HepG2 (cell line): Measurements from ENCODE around the gene PRSS21. TPM values are rescaled to one million over a fixed set of nuclear protein-coding genes. Genes with fewer than 3 reads are reported as not detected.
A peak's percentile ranks its signal among the peaks of the same experiment; 100 is the strongest.

Source experiments
- ATAC-seq: fragments of 200-7000 bp; cut with Tn5 transposase; 3 replicates; pipeline ENCODE4 v1.9.1; 2020; ENCODE audit warnings: mild to moderate bottlenecking, moderate library complexity
- BruUV-seq: library from RNA; stranded (reverse); fragments of 400-500 nt; replicated peaks from 2 replicates; lab custom pipeline; 2021; lab: Mats Ljungman, UMichigan
- CTCF ChIA-PET: fragments of 300-600 bp; formaldehyde crosslinking; extraction: SDS; loops from one replicate; lab custom pipeline; 2021; ENCODE audit warnings: low total read pairs, inconsistent platforms, low intra/inter-chr PET ratio; lab: Yijun Ruan, JAX
- POLR2A ChIA-PET: fragments of 350-600 bp; sonication (Branson Sonifier 250); formaldehyde crosslinking; loops from one replicate; lab custom pipeline; 2020; ENCODE audit warnings: antibody characterized with exemption, inconsistent platforms; lab: Yijun Ruan, JAX
- DNase-seq: peaks from one replicate; pipeline ENCODE4 v3.0.0-alpha.2; 2015; ENCODE audit warnings: low spot score
- FAIRE-seq: peaks from 3 replicates; lab custom pipeline; 2011; peaks lifted over from hg19 to GRCh38; lab: Jason Lieb, UNC
- H2AFZ ChIP-seq: one replicate; pipeline ENCODE4 v1.6.1; 2011; ENCODE audit warnings: low read length, inconsistent platforms
- H3K27ac ChIP-seq: fragments of 300-600 bp; 3 replicates; pipeline ENCODE4 v1.8.0; 2011; ENCODE audit warnings: mixed run types, mild to moderate bottlenecking, mixed read lengths, low read length, inconsistent platforms; ENCODE audit not compliant: insufficient read depth; ENCODE audit errors: extremely low read length
- H3K27me3 ChIP-seq, 2 experiments: fragments of 200-600 bp in 1 of 2; 2 replicates in 1 of 2; 3 replicates in 1 of 2; pipeline versions ENCODE4 v1.6.0 to v1.8.0; 2011; ENCODE audit warnings: low read length in 2 of 2, mild to moderate bottlenecking in 2 of 2, moderate library complexity in 2 of 2, inconsistent platforms in 1 of 2; ENCODE audit not compliant: insufficient read depth in 2 of 2, control insufficient read depth in 1 of 2
- H3K36me3 ChIP-seq, 2 experiments: fragments of 200-600 bp in 1 of 2; replicated peaks in 1 of 2; 2 replicates in 1 of 2; 3 replicates in 1 of 2; pipeline versions ENCODE4 v1.5.1 to v1.8.0; 2011; ENCODE audit warnings: low read length in 2 of 2, inconsistent platforms in 1 of 2; ENCODE audit not compliant: insufficient read depth in 2 of 2, control insufficient read depth in 1 of 2
- H3K4me1 ChIP-seq: 2 replicates; pipeline ENCODE4 v1.5.1; 2012; ENCODE audit warnings: low read length, inconsistent platforms; ENCODE audit not compliant: insufficient read depth
- H3K4me2 ChIP-seq: 2 replicates; pipeline ENCODE4 v1.6.0; 2011; ENCODE audit warnings: low read depth, low read length, inconsistent platforms
- H3K4me3 ChIP-seq, 3 experiments: fragments of 200-600 bp in 1 of 3; sonication (generic), shearing (Covaris generic) in 1 of 3; replicated peaks in 1 of 3; 2 replicates each; pipeline ENCODE4 v1.5.1; 2011 to 2016; ENCODE audit warnings: low read length in 3 of 3, inconsistent platforms in 2 of 3, low read depth in 2 of 3, mild to moderate bottlenecking in 2 of 3, control low read depth in 1 of 3, mixed read lengths in 1 of 3; ENCODE audit not compliant: insufficient read depth in 1 of 3
- H3K79me2 ChIP-seq: one replicate; pipeline ENCODE4 v1.6.1; 2011; ENCODE audit warnings: low read length, inconsistent platforms; ENCODE audit not compliant: insufficient read depth
- H3K9ac ChIP-seq: 2 replicates; pipeline ENCODE4 v1.6.0; 2011; ENCODE audit warnings: mild to moderate bottlenecking, low read depth, low read length, inconsistent platforms; ENCODE audit not compliant: insufficient read depth
- H3K9me3 ChIP-seq: 2 replicates; pipeline ENCODE4 v1.5.1; 2012; ENCODE audit warnings: mild to moderate bottlenecking, low read length
- H4K20me1 ChIP-seq: 2 replicates; pipeline ENCODE4 v1.6.0; 2011; ENCODE audit warnings: inconsistent platforms, mild to moderate bottlenecking, low read length, moderate library complexity; ENCODE audit not compliant: insufficient read depth
- AGO1 ChIP-seq: fragments of 200-400 bp; formaldehyde crosslinking; IDR thresholded peaks from 2 replicates; pipeline ENCODE4 v1.6.1; 2017; ENCODE audit warnings: mild to moderate bottlenecking, low read depth, low read length, moderate library complexity; ENCODE audit not compliant: poor library complexity, severe bottlenecking
- ATAD3A ChIP-seq: sonication (generic); formaldehyde crosslinking; IDR thresholded peaks from 2 replicates; pipeline ENCODE4 v1.4.0; 2020; ENCODE audit warnings: missing genetic modification reagents
- HNF1B ChIP-seq: sonication (generic); formaldehyde crosslinking; IDR thresholded peaks from 2 replicates; pipeline ENCODE4 v1.5.1; 2020; ENCODE audit warnings: mild to moderate bottlenecking, moderate library complexity, missing genetic modification reagents
- HOXA3 ChIP-seq: sonication (generic); formaldehyde crosslinking; IDR thresholded peaks from 2 replicates; pipeline ENCODE4 v1.5.0; 2020; ENCODE audit warnings: missing genetic modification reagents
- IRF2 ChIP-seq: IDR thresholded peaks from 2 replicates; pipeline ENCODE4 v1.6.1; 2018; ENCODE audit warnings: missing genetic modification reagents, missing compliant biosample characterization
- POLR2G ChIP-seq: fragments of 200-400 bp; formaldehyde crosslinking; IDR thresholded peaks from 2 replicates; pipeline ENCODE4 v1.6.1; 2018; ENCODE audit warnings: mild to moderate bottlenecking, low read depth, low read length, moderate library complexity
- SALL1 ChIP-seq: sonication (generic); formaldehyde crosslinking; IDR thresholded peaks from 2 replicates; pipeline ENCODE4 v1.8.0; 2022; ENCODE audit warnings: mild to moderate bottlenecking, missing genetic modification reagents
- SOX13 ChIP-seq, 3 experiments: fragments of 450-650 bp in 1 of 3; sonication (generic) in 1 of 3; formaldehyde crosslinking in 1 of 3; IDR thresholded peaks in 2 of 3; conservative IDR thresholded peaks in 1 of 3; 2 replicates each; pipeline versions ENCODE4 v1.5.0 to v1.6.1; 2016 to 2020; ENCODE audit warnings: antibody characterized with exemption in 1 of 3, mild to moderate bottlenecking in 1 of 3, missing compliant biosample characterization in 1 of 3, missing genetic modification reagents in 1 of 3, moderate library complexity in 1 of 3
- SSRP1 ChIP-seq: IDR thresholded peaks from 2 replicates; pipeline ENCODE4 v1.6.1; 2016; ENCODE audit warnings: control low read depth
- ZNF281 ChIP-seq: sonication (generic); formaldehyde crosslinking; IDR thresholded peaks from 2 replicates; pipeline ENCODE4 v1.4.0; 2020; ENCODE audit warnings: missing genetic modification reagents, borderline replicate concordance
- ZNF329 ChIP-seq: sonication (generic); formaldehyde crosslinking; IDR thresholded peaks from 2 replicates; pipeline ENCODE4 v1.9.0; 2021; ENCODE audit warnings: low read depth, mild to moderate bottlenecking, missing genetic modification reagents
- ZNF33B ChIP-seq: sonication (generic); formaldehyde crosslinking; IDR thresholded peaks from 2 replicates; pipeline ENCODE4 v1.5.1; 2020; ENCODE audit warnings: mild to moderate bottlenecking, missing genetic modification reagents
- ZNF724P ChIP-seq: sonication (generic); formaldehyde crosslinking; IDR thresholded peaks from 2 replicates; pipeline ENCODE4 v1.8.0; 2022; ENCODE audit warnings: missing genetic modification reagents, borderline replicate concordance
- WGBS: methylation state at CpG from one replicate; pipeline ENCODE4 v1.1.6; 2017; ENCODE audit warnings: low lambda C conversion rate; 5-methylcytosine and 5-hydroxymethylcytosine counted together
- in situ Hi-C: cut with HindIII; loops from 2 replicates; pipeline ENCODE4 v1.10.0; 2017; ENCODE audit warnings: low pct_unique_long_range_greater_than_20kb; ENCODE audit not compliant: extremely low pct_ligation_motif_present
- intact Hi-C: fragments of 100-400 bp; cut with micrococcal nuclease; formaldehyde crosslinking; loops from one replicate; pipeline ENCODE4 v1.10.0; 2022; ENCODE audit not compliant: unreplicated experiment
- polyA plus RNA-seq, 8 experiments: library from polyadenylated mRNA; depleted of rRNA in 3 of 8; stranded (reverse) in 7 of 8; unstranded in 1 of 8; fragments of >200 nt; fragmentation: Illumina TruSeq in 4 of 8; extraction: Trizol in 4 of 8; gene quantifications; 2 replicates each; pipeline versions ENCODE4 v1.2.1 to v1.2.3, GENCODE V29; 2011 to 2016; ENCODE audit warnings: low read depth in 4 of 8, missing spikeins in 1 of 8, mixed read lengths in 1 of 8; ENCODE audit not compliant: insufficient read depth in 1 of 8
- total RNA-seq, 5 experiments: library from RNA; depleted of rRNA; stranded (reverse); fragments of >200 nt; fragmentation: Illumina TruSeq; extraction: Trizol; gene quantifications; 2 replicates each; pipeline ENCODE4 v1.2.3, GENCODE V29; 2016; ENCODE audit warnings: low read depth in 1 of 5
- TF ChIP-seq, protein P1 (sequence below): IDR thresholded peaks from 2 replicates; pipeline ENCODE4 v1.6.1; 2016; ENCODE audit warnings: mild to moderate bottlenecking, missing biosample characterization, missing genetic modification reagents
- TF ChIP-seq, protein P2 (sequence below): sonication (generic); formaldehyde crosslinking; IDR thresholded peaks from 2 replicates; pipeline ENCODE4 v1.5.0; 2020; ENCODE audit warnings: mild to moderate bottlenecking, missing genetic modification reagents

Gene PRSS21
- total and polyA plus RNA-seq, 2 of the 13 experiments (the other 11 are each of a cell fraction or from before 2014, with no cell fraction given) = not detected

DNA sequence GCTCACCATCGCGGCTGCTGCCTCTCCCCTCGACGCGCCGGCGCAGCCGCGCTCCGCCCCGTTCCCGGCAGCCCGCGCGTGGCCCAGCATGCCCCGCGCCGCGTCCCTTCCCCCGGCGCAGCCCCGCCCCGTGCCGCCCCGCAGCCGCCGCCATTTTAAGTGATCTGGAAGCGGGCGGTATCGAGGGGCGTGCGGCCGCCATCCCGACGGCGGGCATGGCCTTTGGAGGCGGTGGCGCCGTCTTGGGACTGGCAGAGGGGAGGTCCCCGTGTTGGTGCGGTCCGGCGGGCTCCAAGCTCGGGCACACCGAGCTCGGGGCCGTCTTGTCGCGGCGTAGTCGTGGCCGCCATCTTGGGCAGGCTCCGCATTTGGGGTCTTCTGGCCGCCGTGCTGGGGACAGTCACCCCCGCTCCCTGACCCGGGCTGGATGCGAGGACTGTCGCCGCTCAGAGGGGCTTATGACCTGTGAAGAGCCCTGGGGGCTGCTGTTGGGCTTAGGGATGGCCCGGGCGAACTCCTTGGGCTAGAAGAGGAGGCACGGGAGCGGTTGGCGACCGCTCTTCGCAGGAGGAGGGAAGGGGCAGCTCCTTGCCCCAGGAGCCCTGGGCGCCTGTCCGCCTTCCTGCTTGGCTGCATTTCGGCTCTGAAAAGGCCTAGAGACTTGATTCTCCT is 39.7 kb upstream of the PRSS21 start, which contains the start of gene ELOB:
TSS of gene ELOB (minus strand) at position 50 of the 672 bp plus-strand sequence. CDS start at position 9, 41 bp downstream.
- DNase-seq (peak; percentile 50), ATAC-seq (peak; percentile 79), FAIRE-seq (no peak)
- POLR2A ChIA-PET = interaction anchor here (0.6 to 6.1 kb wide), 9 partner anchors 8 to 128 kb away, joined by 3 to 74 read pairs (median 3); partner anchors contain the start of genes FLYWCH2, PRSS33, SRRM2 and ZG16B
- in situ Hi-C loops = no loop called here
- peaks cover 34% of the 10 kb centered on the region for H3K79me2 ChIP-seq
- H3K4me1 ChIP-seq = peaks cover 25% of the 10 kb centered on the region
- peaks cover 13 to 23% of the 10 kb centered on the region in 2 experiments; a peak in 4 of 5 replicates for H3K36me3 ChIP-seq
- H4K20me1 ChIP-seq = no peaks in the 10 kb centered on the region
- peak within 1 kb of the TSS; percentile 100 for H3K9ac ChIP-seq
- intact Hi-C loops = no loop called here
- peak within 1 kb of the TSS; percentile 95 for H3K27ac ChIP-seq
- CTCF ChIA-PET = no interaction called here
- H3K4me3 ChIP-seq = peak within 1 kb of the TSS; percentile 83 to 100 (median 98)
- no peak within 1 kb of the TSS for H2AFZ ChIP-seq
- TSS peak; percentile 81 for BruUV-seq
- 0% methylated on average over 1 of the region's 70 CpGs for WGBS
- no peaks in the 10 kb centered on the region for H3K9me3 ChIP-seq
- H3K4me2 ChIP-seq = peak within 1 kb of the TSS; percentile 100
- H3K27me3 ChIP-seq = peaks cover 0 to 2% of the 10 kb centered on the region in 2 experiments; a peak in 3 of 5 replicates
- TF ChIP-seq, protein P1, sequence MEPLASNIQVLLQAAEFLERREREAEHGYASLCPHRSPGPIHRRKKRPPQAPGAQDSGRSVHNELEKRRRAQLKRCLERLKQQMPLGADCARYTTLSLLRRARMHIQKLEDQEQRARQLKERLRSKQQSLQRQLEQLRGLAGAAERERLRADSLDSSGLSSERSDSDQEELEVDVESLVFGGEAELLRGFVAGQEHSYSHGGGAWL = peak; percentile 28; the same call in 1 of the 2 replicates
- TF ChIP-seq ZNF33B (CRISPR knock-in tag) (no peak; the same call in 1 of the 2 replicates), AGO1 (no peak), SALL1 (peak; percentile 42), ZNF281 (CRISPR knock-in tag) (peak; percentile 80), ZNF329 (CRISPR knock-in tag) (peak; percentile 73; the same call in 1 of the 2 replicates), POLR2G (peak; percentile 66; the same call in 1 of the 2 replicates), IRF2 (CRISPR knock-in tag) (no peak; the same call in 1 of the 2 replicates), ATAD3A (no peak), SSRP1 (CRISPR knock-in tag) (no peak), HOXA3 (CRISPR knock-in tag) (peak; percentile 99), ZNF724P (CRISPR knock-in tag) (no peak), SOX13 (IDR thresholded peaks at IDR 0.05) (no peak), SOX13 (CRISPR knock-in tag; conservative IDR thresholded peaks at IDR 0.05 in 1 of 2, IDR thresholded peaks at IDR 0.05 in 1 of 2) (0 out of 4 replicates have a peak, but pooled peaks of 1 of the 2 experiments have one; percentile 27), HNF1B (CRISPR knock-in tag) (peak; percentile 67)
- TF ChIP-seq, protein P2, sequence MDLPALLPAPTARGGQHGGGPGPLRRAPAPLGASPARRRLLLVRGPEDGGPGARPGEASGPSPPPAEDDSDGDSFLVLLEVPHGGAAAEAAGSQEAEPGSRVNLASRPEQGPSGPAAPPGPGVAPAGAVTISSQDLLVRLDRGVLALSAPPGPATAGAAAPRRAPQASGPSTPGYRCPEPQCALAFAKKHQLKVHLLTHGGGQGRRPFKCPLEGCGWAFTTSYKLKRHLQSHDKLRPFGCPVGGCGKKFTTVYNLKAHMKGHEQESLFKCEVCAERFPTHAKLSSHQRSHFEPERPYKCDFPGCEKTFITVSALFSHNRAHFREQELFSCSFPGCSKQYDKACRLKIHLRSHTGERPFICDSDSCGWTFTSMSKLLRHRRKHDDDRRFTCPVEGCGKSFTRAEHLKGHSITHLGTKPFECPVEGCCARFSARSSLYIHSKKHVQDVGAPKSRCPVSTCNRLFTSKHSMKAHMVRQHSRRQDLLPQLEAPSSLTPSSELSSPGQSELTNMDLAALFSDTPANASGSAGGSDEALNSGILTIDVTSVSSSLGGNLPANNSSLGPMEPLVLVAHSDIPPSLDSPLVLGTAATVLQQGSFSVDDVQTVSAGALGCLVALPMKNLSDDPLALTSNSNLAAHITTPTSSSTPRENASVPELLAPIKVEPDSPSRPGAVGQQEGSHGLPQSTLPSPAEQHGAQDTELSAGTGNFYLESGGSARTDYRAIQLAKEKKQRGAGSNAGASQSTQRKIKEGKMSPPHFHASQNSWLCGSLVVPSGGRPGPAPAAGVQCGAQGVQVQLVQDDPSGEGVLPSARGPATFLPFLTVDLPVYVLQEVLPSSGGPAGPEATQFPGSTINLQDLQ (CRISPR knock-in tag) = no peak; the same call in 1 of the 2 replicates
